Calu3 (cell line): ENCODE data around the gene ABHD17B. TPM values are rescaled to one million over a fixed set of nuclear protein-coding genes. Genes with fewer than 3 reads are reported as not detected.

Source experiments
- BruUV-seq: library from RNA; stranded (reverse); fragments of 400-500 nt; replicated peaks from 2 replicates; lab custom pipeline; 2021; lab: Mats Ljungman, UMichigan
- CTCF ChIA-PET: fragments of 300-600 bp; sonication (Branson Sonifier 250); formaldehyde crosslinking; loops from one replicate; lab custom pipeline; 2022; ENCODE audit warnings: antibody characterized with exemption; lab: Charles Lee
- DNase-seq: peaks from one replicate; pipeline ENCODE4 v3.0.0; 2022
- H3K27ac Mint-ChIP-seq: one replicate; pipeline ENCODE4 v1.8.0; 2022; ENCODE audit warnings: mixed read lengths; ENCODE audit not compliant: unreplicated experiment
- H3K27me3 Mint-ChIP-seq: one replicate; pipeline ENCODE4 v1.8.0; 2022; ENCODE audit warnings: mixed read lengths; ENCODE audit not compliant: unreplicated experiment
- H3K36me3 Mint-ChIP-seq: one replicate; pipeline ENCODE4 v1.8.0; 2022; ENCODE audit warnings: mild to moderate bottlenecking, moderate library complexity, mixed read lengths; ENCODE audit not compliant: insufficient read depth, unreplicated experiment
- H3K4me1 Mint-ChIP-seq: one replicate; pipeline ENCODE4 v1.8.0; 2022; ENCODE audit warnings: mild to moderate bottlenecking, low read depth, mixed read lengths; ENCODE audit not compliant: unreplicated experiment
- H3K4me3 Mint-ChIP-seq: one replicate; pipeline ENCODE4 v1.8.0; 2022; ENCODE audit warnings: mild to moderate bottlenecking, low read depth, moderate library complexity, mixed read lengths; ENCODE audit not compliant: unreplicated experiment
- H3K9me3 Mint-ChIP-seq: one replicate; pipeline ENCODE4 v1.8.0; 2022; ENCODE audit warnings: low read depth, mixed read lengths; ENCODE audit not compliant: unreplicated experiment
- intact Hi-C: fragments of 100-400 bp; cut with micrococcal nuclease; formaldehyde crosslinking; loops from one replicate; pipeline ENCODE4 v1.10.0; 2022; ENCODE audit not compliant: unreplicated experiment
- total RNA-seq: library from RNA; stranded (reverse); gene quantifications from 2 replicates; pipeline ENCODE4 v1.2.3, GENCODE V29; 2022
- TF ChIP-seq, protein P1 (sequence below): fragments of 200-600 bp; IDR thresholded peaks from one replicate; pipeline ENCODE4 v1.8.0; 2022; ENCODE audit warnings: antibody characterized with exemption; ENCODE audit not compliant: unreplicated experiment

Gene ABHD17B
- total RNA-seq, 1 experiment from 2014 or later, result 16.5 TPM

DNA sequence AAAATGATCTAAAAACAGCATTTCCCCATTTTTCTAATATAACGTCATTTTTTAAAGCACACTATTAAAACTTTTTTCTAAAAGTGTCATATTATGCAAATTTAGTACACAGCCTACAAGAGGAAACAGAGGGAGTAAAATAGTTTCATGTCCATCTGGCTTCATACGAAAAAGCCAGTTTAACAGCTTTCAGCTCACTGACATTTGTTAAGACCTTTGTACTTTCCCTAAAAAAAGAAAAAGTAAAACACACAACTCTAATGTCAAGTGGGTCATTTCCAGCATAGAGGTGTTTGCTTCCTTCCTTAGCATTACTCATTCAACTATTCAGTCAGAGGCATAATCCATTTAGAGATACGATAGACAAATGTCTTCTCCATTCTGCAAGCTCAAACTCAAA is 49.4 kb downstream of the ABHD17B start:
- peaks cover 8% of the 10 kb centered on the region for H3K4me1 Mint-ChIP-seq
- no peak overlapping the region for H3K4me3 Mint-ChIP-seq
- CTCF ChIA-PET, result interaction anchor here (0.6 kb wide), 1 partner anchor 22 kb away, joined by 3 read pairs; no protein-coding TSS in a partner anchor
- TF ChIP-seq, protein P1, sequence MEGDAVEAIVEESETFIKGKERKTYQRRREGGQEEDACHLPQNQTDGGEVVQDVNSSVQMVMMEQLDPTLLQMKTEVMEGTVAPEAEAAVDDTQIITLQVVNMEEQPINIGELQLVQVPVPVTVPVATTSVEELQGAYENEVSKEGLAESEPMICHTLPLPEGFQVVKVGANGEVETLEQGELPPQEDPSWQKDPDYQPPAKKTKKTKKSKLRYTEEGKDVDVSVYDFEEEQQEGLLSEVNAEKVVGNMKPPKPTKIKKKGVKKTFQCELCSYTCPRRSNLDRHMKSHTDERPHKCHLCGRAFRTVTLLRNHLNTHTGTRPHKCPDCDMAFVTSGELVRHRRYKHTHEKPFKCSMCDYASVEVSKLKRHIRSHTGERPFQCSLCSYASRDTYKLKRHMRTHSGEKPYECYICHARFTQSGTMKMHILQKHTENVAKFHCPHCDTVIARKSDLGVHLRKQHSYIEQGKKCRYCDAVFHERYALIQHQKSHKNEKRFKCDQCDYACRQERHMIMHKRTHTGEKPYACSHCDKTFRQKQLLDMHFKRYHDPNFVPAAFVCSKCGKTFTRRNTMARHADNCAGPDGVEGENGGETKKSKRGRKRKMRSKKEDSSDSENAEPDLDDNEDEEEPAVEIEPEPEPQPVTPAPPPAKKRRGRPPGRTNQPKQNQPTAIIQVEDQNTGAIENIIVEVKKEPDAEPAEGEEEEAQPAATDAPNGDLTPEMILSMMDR, result no peak
- intact Hi-C loops, result no loop called here
- no TSS peak for BruUV-seq
- H3K27ac Mint-ChIP-seq, result no peak overlapping the region
- no peaks in the 10 kb centered on the region for H3K9me3 Mint-ChIP-seq
- peaks cover 7% of the 10 kb centered on the region for H3K36me3 Mint-ChIP-seq
- DNase-seq, result no peak
- H3K27me3 Mint-ChIP-seq, result no peaks in the 10 kb centered on the region

DNA sequence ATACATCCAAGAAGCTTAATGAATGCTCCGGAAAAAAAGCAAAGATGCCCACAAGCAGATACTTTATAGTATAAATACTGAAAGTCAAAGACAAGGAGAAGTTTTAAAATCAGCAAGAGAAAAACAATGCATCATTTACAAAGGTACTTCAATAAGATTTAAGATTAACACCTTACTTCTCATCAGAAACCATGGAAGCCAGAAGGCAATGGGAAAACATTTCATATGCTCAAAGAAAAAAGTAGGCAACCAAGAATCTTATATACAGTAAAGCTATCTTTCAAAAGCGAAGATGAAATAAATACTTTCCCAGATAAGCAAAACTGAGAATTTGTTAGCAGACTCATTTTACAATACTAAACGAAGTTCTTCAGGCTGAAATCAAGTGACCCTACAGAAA is 51.1 kb downstream of the ABHD17B start:
- intact Hi-C loops, result no loop called here
- H3K4me1 Mint-ChIP-seq, result peaks cover 8% of the 10 kb centered on the region
- TF ChIP-seq, protein P1, result no peak
- DNase-seq, result no peak
- BruUV-seq, result no TSS peak
- peaks cover 7% of the 10 kb centered on the region for H3K36me3 Mint-ChIP-seq
- CTCF ChIA-PET, result no interaction called here
- no peak overlapping the region for H3K4me3 Mint-ChIP-seq
- H3K27me3 Mint-ChIP-seq, result no peaks in the 10 kb centered on the region
- H3K9me3 Mint-ChIP-seq, result no peaks in the 10 kb centered on the region
- no peak overlapping the region for H3K27ac Mint-ChIP-seq

DNA sequence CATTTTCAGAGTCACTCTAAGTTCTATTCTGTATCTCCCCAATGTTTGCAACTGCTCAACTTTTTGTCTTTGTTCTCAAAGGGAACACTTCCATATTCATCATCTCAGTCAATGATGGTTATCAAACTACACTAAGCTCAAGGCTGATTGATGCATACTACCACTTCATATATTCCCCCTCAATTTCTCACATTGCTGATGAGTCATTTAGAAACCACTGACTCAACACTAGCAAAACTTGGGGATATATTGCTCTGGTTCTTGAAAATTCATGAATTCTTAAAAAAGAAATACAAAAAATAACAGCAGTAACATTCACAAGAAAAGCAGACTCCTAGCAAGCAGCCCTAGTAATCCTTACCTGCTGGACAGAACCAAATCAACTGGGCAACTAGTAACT is 52.2 kb downstream of the ABHD17B start:
- BruUV-seq, result no TSS peak
- TF ChIP-seq, protein P1, result no peak

DNA sequence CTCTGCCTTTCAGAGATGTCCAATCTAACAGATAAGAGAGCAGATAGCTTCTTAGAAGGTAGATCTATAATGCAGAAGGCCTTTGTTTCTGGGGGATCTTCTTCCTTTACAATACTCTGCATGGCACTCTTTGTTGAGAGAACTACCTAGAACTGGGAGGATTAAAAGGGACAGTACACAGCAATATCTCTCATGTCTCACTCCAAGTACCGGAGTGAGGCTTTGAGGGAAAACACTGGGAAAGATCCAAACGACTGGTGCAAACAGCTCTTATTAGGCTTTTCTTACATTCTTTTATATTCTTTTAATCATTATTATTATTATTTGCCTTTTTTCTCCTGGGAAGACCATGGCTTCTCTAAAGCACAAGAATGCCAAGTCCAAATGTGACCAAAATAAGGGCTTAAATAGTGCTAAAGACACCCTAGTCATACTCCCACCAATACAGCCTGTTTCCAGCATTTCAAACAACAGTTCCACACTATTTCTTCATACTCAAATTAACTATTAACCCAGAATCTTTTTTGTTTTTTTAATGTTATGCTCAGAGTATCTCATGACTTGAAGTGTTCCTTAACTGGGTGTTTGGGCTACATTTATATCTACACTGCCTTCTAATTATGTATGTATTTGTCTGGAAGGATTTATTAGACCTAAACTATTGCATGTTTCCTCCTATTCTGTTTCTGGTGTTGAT is 52.7 kb downstream of the ABHD17B start:
- TF ChIP-seq, protein P1, result no peak
- no peak overlapping the region for H3K27ac Mint-ChIP-seq
- H3K36me3 Mint-ChIP-seq, result peaks cover 7% of the 10 kb centered on the region
- CTCF ChIA-PET, result no interaction called here
- H3K27me3 Mint-ChIP-seq, result no peaks in the 10 kb centered on the region
- no peak overlapping the region for H3K4me3 Mint-ChIP-seq
- no peak for DNase-seq
- intact Hi-C loops, result no loop called here
- no peaks in the 10 kb centered on the region for H3K9me3 Mint-ChIP-seq
- peaks cover 8% of the 10 kb centered on the region for H3K4me1 Mint-ChIP-seq
- no TSS peak for BruUV-seq

More for the DNA sequence above, 52.2 kb downstream of the ABHD17B start:
- peaks cover 8% of the 10 kb centered on the region for H3K4me1 Mint-ChIP-seq
- no peak for DNase-seq
- peaks cover 7% of the 10 kb centered on the region for H3K36me3 Mint-ChIP-seq
- H3K9me3 Mint-ChIP-seq, result no peaks in the 10 kb centered on the region
- no peak overlapping the region for H3K27ac Mint-ChIP-seq
- intact Hi-C loops, result no loop called here
- H3K4me3 Mint-ChIP-seq, result no peak overlapping the region
- no peaks in the 10 kb centered on the region for H3K27me3 Mint-ChIP-seq
- CTCF ChIA-PET, result no interaction called here
